A673 (cell line): Measurements from ENCODE around the gene GPR31.

Source experiments
- CTCF ChIP-seq: fragments of 300-800, 200-600 bp; sonication (generic); conservative IDR thresholded peaks from 2 replicates; pipeline ENCODE4 v1.5.1; 2017; ENCODE audit warnings: low read depth, mild to moderate bottlenecking, antibody characterized with exemption, low read length, moderate library complexity, mixed read lengths
- EZH2 ChIP-seq: fragments of 200-600 bp; sonication (generic); IDR thresholded peaks from 2 replicates; pipeline ENCODE4 v1.6.1; 2017; ENCODE audit warnings: borderline replicate concordance, low read depth, mild to moderate bottlenecking, mixed read lengths, antibody characterized with exemption, low read length; ENCODE audit not compliant: poor library complexity, severe bottlenecking

GRCh38 chr6:167146135-167146534, 11.6 kb downstream of the GPR31 start:
- TF ChIP-seq CTCF: no peak
- no peak for TF ChIP-seq EZH2
